ENCODE data around the gene SCN2A. TPM values are rescaled to one million over a fixed set of nuclear protein-coding genes. Genes with fewer than 3 reads are reported as not detected.

The SCN2A gene
- total and polyA plus RNA-seq, 2 donors (not counting 1 experiment from before 2014, with no cell fraction given), result 0.22 to 0.24 TPM

GRCh38 chr2:165283342-165283741, 44.1 kb downstream of the SCN2A start:
- Histone ChIP-seq H3K9ac (ENCODE audit: low read length) (no peak overlapping the region), H3K27ac (ENCODE audit: low read length in 2 of 2) (no peak overlapping the region), H3K27me3 (replicated peaks in 1 of 4; ENCODE audit: control extremely low read depth in 1 of 4, control insufficient read depth in 3 of 4, insufficient read depth in 4 of 4, low read length in 3 of 4) (no peaks in the 10 kb centered on the region), H3K4me3 (ENCODE audit: control extremely low read depth in 1 of 5, extremely low read depth in 1 of 5, insufficient read depth in 1 of 5, low read depth in 2 of 5, low read length in 4 of 5) (no peak overlapping the region), H3K36me3 (replicated peaks in 1 of 2; ENCODE audit: control extremely low read depth in 1 of 2, control insufficient read depth in 1 of 2, extremely low read depth in 1 of 2, insufficient read depth in 2 of 2, low read length in 1 of 2) (no peaks in the 10 kb centered on the region), H3K79me2 (ENCODE audit: control insufficient read depth, insufficient read depth, low read length) (no peaks in the 10 kb centered on the region), H3K9me3 (ENCODE audit: control extremely low read depth in 1 of 3, control insufficient read depth in 2 of 3, insufficient read depth in 1 of 3, low read length in 2 of 3) (peaks cover 0 to 7% (median 0%) of the 10 kb centered on the region in 3 donors), H2AFZ (ENCODE audit: insufficient read depth, low read depth, low read length, poor library complexity, severe bottlenecking) (no peak overlapping the region), H3K4me2 (replicated peaks; ENCODE audit: low read depth, low read length, poor library complexity, severe bottlenecking) (no peak overlapping the region), H3K4me1 (ENCODE audit: control insufficient read depth in 2 of 2, insufficient read depth in 2 of 2, low read length in 2 of 2) (peaks cover 0 to 6% of the 10 kb centered on the region in 2 donors), H4K20me1 (ENCODE audit: control insufficient read depth, insufficient read depth, low read length, poor library complexity, severe bottlenecking) (no peaks in the 10 kb centered on the region)
- no peak for TF ChIP-seq EZH2 (IDR thresholded peaks at IDR 0.05; ENCODE audit: borderline replicate concordance, insufficient read depth, low read depth, low read length, poor library complexity, severe bottlenecking)
- TF ChIP-seq, protein P1, sequence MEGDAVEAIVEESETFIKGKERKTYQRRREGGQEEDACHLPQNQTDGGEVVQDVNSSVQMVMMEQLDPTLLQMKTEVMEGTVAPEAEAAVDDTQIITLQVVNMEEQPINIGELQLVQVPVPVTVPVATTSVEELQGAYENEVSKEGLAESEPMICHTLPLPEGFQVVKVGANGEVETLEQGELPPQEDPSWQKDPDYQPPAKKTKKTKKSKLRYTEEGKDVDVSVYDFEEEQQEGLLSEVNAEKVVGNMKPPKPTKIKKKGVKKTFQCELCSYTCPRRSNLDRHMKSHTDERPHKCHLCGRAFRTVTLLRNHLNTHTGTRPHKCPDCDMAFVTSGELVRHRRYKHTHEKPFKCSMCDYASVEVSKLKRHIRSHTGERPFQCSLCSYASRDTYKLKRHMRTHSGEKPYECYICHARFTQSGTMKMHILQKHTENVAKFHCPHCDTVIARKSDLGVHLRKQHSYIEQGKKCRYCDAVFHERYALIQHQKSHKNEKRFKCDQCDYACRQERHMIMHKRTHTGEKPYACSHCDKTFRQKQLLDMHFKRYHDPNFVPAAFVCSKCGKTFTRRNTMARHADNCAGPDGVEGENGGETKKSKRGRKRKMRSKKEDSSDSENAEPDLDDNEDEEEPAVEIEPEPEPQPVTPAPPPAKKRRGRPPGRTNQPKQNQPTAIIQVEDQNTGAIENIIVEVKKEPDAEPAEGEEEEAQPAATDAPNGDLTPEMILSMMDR (IDR thresholded peaks at IDR 0.05), result no peak
- POLR2A ChIA-PET, result no interaction called here
- Mint-ChIP-seq H3K27me3 (peaks cover 4% of the 10 kb centered on the region), H3K9me3 (ENCODE audit: insufficient read depth) (no peaks in the 10 kb centered on the region), H3K4me1 (peaks cover 3% of the 10 kb centered on the region), H3K27ac (no peak overlapping the region), H3K4me3 (no peak overlapping the region)
- WGBS (ENCODE audit: insufficient coverage), result no CpG with 5 or more reads among the region's 1 CpG
- intact Hi-C loops (cut with micrococcal nuclease), result no loop called here
- DNase-seq (no peak), ATAC-seq (ENCODE audit: low read depth) (no peak)
- CTCF ChIA-PET, result no interaction called here

- H3K27ac Mint-ChIP-seq, result no peak overlapping the region
- H3K27me3 Mint-ChIP-seq, result peaks cover 6% of the 10 kb centered on the region
Measured at GRCh38 chr2:165287094-165287778, 48.0 kb downstream of the SCN2A start.

More at GRCh38 chr2:165287094-165287778, 48.0 kb downstream of the SCN2A start:
- Histone ChIP-seq H3K4me3 (ENCODE audit: control extremely low read depth in 1 of 5, extremely low read depth in 1 of 5, insufficient read depth in 1 of 5, low read depth in 2 of 5, low read length in 4 of 5) (no peak overlapping the region), H3K27ac (ENCODE audit: low read length in 2 of 2) (no peak overlapping the region), H3K79me2 (ENCODE audit: control insufficient read depth, insufficient read depth, low read length) (no peaks in the 10 kb centered on the region), H3K4me1 (ENCODE audit: control insufficient read depth in 2 of 2, insufficient read depth in 2 of 2, low read length in 2 of 2) (no peaks in the 10 kb centered on the region), H3K4me2 (replicated peaks; ENCODE audit: low read depth, low read length, poor library complexity, severe bottlenecking) (no peak overlapping the region), H2AFZ (ENCODE audit: insufficient read depth, low read depth, low read length, poor library complexity, severe bottlenecking) (no peak overlapping the region), H3K27me3 (replicated peaks in 1 of 4; ENCODE audit: control extremely low read depth in 1 of 4, control insufficient read depth in 3 of 4, insufficient read depth in 4 of 4, low read length in 3 of 4) (no peaks in the 10 kb centered on the region), H3K9ac (ENCODE audit: low read length) (no peak overlapping the region), H3K36me3 (replicated peaks in 1 of 2; ENCODE audit: control extremely low read depth in 1 of 2, control insufficient read depth in 1 of 2, extremely low read depth in 1 of 2, insufficient read depth in 2 of 2, low read length in 1 of 2) (no peaks in the 10 kb centered on the region), H3K9me3 (ENCODE audit: control extremely low read depth in 1 of 3, control insufficient read depth in 2 of 3, insufficient read depth in 1 of 3, low read length in 2 of 3) (no peaks in the 10 kb centered on the region), H4K20me1 (ENCODE audit: control insufficient read depth, insufficient read depth, low read length, poor library complexity, severe bottlenecking) (no peaks in the 10 kb centered on the region)
- ChIA-PET POLR2A (no interaction called here), CTCF (no interaction called here)
- H3K9me3 Mint-ChIP-seq (ENCODE audit: insufficient read depth), result no peaks in the 10 kb centered on the region
- WGBS (ENCODE audit: insufficient coverage), result 100% methylated on average over 1 of the region's 3 CpGs
- ATAC-seq (ENCODE audit: low read depth) (no peak), DNase-seq (no peak)
- no peak overlapping the region for H3K4me3 Mint-ChIP-seq
- H3K4me1 Mint-ChIP-seq, result no peaks in the 10 kb centered on the region
- no peak for TF ChIP-seq EZH2 (IDR thresholded peaks at IDR 0.05; ENCODE audit: borderline replicate concordance, insufficient read depth, low read depth, low read length, poor library complexity, severe bottlenecking)
- TF ChIP-seq, protein P1 (IDR thresholded peaks at IDR 0.05), result no peak
- intact Hi-C loops (cut with micrococcal nuclease), result no loop called here
